HG02759 (cell line): ENCODE results near the gene ANG.
"Not testable (repeated sequence)": the region's sequence is repeated elsewhere in the genome, so short reads cannot be mapped to it uniquely, and the experiment has no call there.

Experiments
- ATAC-seq: cut with Tn5 transposase; IDR thresholded peaks from one replicate; pipeline ENCODE4 v1.9.1; 2021; ENCODE audit warnings: mild to moderate bottlenecking, moderate library complexity; ENCODE audit not compliant: unreplicated experiment

The ANG gene

DNA sequence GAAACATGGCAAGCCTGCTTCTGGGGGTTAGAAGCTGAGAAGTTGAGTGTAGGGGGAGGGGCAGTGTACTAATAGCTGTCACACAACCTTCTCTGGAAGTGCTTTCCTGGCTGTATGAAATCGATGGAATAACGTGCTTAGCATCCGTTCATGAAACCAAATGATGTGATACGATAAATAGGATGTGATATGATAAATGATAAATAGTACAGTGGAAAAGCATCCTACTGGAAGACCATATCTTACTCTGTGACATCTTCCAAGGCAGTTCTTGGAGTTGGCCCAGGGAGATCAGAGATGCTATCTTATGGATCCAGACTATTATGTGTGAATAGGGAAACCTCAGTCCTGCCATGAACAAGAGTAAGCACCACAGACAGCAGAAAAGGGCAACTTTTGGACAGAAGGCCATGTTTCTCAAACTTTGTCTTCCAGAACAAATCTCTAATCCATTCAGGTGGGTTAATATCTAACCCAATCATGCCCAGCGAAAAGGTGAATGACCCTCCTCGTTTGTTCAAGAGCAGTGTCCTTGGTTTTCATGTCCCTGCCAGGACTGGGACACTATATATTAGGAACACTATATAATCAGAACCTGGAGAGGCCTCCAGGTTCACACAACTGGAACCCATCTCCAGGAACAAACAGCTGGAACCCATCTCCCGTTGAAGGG lies at the start of gene ANG:
ANG (plus strand) TSS at position 598 of the 673 bp plus-strand sequence. CDS start 4,801 bp downstream, outside the sequence.
- ATAC-seq, result no peak

DNA sequence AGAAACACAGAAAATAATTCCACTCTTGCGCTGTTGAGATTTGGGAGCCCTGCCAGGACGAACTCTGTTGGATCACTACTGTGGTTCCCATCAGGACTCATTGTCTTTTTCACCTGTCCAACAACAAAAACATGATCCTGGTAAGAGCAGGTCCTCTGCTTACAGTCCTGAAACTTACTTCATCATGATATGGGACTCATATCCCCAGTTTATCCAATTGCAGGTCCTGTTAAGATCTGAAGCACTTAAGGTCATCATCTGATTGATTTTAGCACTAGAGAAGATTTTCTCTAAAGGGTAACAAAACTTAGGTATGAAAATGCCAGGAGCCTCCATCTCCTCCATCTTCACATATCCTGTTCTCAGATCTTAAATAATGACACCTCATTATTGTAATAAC lies 47.0 kb upstream of the ANG start, which contains the start of gene OR6S1:
OR6S1 (minus strand) TSS at position 101 of the 400 bp plus-strand sequence; CDS start at position 101, 0 bp downstream.
- ATAC-seq, result no peak

DNA sequence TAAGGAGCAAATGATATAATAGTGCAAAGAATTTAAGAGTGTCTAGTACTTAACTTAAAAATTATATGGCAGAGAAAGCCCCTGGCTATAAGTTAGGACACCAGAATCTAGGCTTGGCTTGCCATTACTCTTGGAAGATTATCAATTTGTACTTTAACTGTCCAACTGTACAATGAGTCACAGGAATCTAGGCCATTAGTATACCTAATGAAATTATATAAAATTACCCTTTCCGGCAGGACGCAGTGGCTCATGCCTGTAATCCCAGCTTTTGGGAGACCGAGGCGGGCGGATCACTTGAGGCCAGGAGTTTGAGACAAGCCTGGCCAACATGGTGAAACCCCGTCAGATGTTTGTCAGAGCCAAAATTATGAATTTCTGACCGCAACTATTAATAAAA lies 46.4 kb upstream of the ANG start:
- no peak for ATAC-seq

DNA sequence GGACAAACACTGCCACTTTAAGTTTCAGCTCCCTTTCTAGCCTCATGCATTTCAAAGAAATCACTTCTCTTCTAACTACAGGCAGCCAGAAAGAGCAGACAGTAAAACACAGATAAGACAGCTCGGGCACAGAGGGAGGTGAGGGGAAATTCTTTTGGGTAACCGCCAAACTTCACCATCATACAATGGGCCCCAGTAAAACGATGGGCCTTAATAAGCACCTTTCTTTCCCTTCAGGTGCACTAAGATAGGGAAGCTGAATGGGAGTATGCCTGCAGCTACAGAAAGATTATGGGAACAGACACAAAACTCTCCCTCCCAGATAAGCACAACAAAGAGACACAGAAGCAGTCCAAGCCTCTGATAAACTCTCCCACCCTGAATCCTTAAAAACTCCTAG lies 45.8 kb upstream of the ANG start:
- ATAC-seq, result not testable (repeated sequence)

DNA sequence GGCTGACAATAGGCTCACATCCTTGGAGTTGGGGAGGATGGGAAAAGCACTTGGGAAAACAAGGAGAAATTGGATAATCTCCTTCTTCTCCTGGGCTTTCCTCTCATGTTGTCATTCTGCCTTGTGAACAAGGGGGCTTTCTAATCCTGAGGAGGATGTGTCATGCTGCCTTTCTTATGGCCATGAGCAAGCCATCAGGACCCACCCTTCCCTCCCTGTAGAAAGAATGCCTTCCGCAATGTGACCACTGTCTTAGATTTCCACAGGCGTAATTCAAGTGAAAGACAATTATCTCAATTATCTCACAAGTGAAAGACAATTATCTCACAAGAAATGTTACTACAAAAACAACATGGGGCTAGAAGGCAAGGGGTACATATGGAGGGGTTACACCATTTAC lies 44.0 kb upstream of the ANG start:
- ATAC-seq, result no peak

DNA sequence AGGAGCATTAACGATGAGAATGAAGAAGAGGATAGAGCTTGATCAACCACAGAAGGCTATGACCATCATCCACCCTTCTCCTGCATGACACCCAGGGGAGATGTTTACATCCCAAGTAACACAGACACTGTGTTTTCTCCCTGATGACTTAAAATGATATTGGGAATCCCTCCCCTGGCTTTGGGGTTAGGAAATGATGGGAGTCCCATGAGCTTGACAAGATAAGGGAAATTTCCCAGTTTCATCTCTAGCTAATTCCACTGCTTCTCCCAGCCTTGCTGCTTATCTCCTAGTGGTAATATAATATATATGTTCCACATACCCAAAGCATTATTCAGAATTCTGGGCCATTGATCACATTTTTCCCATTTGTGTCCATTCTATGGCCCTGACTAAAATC lies 43.1 kb upstream of the ANG start:
- ATAC-seq, result no peak

DNA sequence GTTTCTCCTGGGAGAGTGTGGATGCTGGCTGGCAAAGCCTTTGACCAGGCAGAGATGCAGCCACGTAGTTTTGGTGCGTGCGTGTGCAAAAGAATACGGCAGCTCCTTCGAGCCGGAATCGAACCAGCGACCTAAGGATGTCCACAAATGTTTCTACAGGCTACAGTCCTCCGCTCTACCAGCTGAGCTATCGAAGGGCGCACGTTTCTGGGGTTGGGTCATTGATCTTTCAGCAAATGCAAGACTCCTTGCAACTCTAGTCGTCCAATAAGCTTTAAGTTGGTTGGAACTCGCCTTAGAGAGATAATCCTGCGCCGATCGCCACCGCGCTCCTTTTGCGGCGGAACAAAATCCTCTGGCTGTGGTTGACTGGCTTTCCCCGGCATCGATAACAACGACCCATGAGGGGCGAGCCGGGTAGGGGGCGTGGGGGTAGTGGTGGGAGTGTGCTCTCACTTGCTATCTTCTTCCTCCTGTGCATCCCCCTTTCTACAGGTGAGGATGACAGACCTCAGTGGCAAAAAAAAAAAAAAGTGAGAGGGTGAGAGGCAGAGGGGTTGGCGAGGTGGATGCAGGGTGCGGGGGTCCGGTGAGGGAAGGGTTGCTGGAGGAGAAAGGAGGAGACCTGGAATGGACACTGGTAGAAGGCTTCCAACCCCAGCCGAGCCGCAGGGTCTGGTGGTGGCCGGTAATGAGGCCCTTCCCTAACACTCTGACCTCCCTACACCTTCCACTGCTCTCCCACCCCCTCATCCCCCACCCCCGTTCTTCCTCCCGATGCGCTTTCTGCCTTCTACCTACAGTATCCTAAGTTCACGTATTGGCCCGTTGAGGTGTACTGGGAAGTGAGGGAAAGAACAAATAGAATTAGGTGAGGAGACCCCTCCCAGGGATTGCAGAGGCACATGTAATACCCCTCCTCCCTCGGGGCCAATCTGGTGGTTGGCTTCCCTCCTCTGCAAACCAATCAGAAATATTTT lies 35.3 kb upstream of the ANG start:
- peak; percentile 67 for ATAC-seq

DNA sequence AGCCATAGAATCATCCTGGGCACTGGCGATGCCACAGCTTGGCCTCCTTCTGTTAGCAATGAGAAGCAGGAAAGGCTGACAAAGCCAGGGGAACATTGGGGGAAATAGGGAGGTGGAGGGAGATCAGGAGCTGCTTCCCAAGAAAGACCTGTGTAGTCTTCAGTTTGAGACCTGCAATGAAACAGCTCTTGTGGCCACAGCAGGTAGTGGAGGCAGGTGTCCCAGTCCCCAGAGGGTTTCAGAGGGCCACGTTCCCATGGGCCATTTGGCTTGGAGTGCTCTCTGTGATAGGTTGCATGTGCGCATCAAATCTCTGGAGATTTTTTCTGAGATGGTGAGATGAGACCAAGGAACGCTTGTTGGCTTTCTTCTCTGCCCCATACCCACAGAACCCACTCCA lies 32.7 kb upstream of the ANG start:
- ATAC-seq, result no peak

DNA sequence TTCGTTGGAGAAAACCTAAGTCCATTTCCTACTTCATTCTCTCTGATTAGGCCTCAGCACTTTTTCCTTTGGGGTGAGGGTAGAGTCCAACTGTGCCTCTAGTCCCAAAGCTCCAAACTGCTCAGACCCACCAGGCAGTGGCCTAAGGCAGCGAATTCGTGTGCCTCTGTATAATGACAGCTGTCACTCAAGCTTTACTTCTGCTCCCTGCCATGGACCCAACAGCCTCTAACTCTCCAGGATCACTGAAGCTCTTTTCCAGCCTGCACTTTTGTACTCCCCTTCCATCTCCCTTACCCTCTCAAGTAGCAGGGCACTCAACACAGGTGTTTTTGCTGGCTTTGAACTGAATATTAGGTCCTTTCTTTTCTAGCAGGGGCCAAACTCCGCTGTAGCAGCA lies 32.3 kb upstream of the ANG start:
- no peak for ATAC-seq

DNA sequence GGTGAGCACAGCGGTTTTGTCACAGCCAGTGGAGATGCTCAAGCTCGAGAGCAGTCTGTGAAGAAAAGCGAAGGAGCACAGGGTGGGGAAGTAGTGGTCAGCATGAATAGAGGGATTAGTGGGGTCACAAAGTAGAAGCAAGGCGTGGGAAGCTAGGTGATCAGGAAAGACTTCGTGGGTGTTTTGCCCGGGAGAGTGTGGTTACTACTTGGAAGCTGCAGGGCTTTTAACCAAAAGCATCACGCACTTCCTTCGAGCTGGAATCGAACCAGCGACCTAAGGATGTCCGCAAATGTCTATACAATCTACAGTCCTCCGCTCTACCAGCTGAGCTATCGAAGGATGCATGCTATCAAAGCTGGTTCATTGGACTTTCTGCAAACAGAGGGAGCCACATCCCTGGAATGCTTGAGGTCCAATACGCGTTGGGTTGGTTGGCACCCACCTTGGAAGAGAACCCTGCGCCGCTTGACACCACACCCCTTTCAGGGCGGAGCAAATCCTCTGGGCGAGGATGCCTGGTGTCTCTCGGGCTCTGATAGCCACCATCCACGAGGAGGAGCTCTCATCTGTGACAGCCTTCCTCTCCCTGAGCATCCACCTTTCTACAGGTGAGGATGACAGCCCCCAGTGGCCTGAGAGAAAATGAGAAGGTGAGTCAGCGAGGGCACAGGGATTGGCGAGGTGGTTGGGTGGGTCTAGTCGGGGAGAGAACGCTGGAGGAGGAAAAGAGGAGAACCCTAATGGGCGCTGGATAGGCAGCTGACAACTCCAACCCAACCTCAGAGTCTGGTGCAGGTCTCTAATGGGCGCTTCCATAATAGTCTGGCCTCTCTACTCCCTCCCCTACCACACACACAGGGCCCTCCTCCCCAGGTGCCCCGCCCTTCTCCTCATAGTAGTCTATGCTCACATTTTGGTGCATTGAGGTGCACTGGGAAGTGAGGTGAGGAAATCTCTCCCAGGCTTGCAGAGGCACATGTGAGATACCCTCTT lies 31.1 kb upstream of the ANG start:
- ATAC-seq, result peak; percentile 38

DNA sequence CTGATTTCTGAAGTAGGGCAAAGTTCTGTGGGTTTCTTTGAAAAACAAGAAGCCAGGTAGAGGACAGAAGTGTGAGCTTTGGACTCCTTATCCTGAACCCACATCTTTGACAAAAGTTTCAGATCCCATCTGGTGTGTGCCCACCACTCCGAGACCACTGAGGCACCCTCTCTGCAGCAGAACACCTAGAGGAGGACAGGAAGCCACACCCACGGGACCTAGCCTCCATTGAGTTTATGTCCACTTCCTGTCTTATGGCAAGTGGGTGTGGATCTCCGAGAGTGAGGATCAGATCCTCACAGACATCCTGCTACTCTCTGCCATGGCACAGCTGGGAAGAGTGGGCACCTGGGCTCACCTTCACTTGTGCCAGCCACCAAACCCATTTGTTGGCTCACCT lies 30.3 kb upstream of the ANG start:
- no peak for ATAC-seq

DNA sequence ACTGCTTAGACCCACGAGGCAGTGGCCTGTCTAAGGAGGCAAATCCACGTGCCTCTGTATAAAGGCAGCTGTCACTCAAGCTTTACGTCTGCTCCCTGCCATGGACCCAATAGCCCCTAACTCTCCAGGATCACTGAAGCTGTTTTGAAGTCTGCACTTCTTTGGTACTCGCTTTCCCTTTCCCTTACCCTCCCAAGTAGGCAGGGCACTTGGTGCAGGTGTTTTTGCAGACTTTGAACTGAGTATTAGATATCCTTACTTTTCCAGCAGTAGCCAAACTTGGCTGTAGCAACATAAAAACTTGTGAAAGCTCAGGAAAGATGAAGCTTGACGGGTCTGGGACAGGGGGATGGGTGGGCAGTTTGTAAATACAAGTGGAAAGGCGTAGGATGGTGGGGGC lies 29.2 kb upstream of the ANG start:
- no peak for ATAC-seq

DNA sequence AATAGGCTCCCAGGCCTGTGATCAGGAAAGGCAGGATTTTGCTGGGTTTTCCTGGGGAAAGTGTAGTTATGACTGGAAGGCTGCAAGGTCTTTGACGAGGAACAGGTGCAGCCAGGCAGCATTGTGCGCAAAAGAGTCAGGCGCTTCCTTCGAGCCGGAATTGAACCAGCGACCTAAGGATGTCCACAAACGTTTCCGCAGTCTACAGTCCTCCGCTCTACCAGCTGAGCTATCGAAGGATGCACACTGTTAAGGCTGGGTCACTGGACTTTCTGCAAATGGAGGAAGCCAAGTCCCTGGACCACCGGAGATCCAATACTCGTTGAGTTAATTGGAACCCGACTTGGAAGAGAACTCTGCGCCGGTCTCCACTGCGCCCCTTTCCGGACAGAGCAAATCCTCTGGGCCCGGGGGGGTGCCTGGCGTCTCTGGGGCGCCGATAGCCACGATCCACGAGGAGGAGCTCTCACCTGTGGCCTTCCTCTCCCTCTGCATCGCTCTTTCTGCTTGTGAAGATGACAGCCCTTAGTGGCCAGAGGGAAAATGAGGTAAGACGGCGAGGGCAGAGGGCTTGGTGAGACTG lies 28.7 kb upstream of the ANG start:
- no peak for ATAC-seq

DNA sequence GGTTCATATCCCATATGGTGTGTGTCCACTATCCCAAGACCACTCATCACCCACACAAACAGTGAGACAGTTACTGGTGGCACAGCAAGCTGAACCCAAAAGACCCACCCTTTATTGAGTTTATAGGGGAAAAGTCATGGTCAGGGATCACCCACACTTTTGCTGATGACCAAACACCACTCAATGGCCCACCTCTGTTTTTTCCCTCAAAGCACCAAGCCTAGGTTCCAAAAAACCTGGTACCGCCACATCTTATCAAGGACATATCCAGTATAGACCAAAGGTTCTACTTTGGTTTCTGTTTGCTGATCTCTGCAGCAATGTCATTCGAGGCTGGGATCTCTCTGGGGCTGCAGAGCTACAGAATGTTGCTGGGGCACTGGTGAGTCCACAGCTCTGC lies 27.4 kb upstream of the ANG start:
- no peak for ATAC-seq

DNA sequence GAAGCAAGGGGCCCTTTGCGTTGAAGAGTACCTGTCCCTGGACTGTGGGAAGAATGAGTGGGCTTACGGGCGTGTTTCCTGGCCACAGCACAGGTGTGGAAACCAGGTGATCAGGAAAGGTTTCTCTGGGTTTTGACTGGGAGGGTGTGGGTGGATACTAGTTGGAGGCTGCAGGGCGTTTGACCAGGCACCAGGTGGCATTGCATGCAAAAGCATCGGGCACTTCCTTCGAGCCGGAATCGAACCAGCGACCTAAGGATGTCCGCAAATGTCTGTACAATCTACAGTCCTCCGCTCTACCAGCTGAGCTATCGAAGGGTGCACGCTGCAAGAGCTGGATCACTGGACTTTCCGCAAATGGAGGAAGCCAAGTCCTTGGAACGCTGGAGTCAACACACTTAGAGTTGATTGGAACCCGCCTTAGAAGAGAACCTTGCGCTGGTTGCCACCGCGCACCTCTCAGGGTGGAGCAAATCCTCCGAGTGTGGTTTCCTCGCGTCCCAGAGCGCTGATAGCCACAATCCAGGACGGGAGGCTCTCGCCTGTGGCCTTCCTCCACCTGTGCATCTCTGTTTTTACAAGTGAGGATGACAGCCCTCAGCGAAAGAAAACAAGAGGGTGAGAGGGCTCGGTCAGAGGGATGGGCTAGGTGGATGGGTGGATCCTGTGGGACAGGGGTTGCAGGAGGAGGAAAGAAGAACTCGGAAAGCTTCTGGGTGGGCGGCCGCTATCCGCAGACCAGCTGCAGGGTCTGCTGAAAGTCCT lies 25.4 kb upstream of the ANG start:
- peak; percentile 79 for ATAC-seq

DNA sequence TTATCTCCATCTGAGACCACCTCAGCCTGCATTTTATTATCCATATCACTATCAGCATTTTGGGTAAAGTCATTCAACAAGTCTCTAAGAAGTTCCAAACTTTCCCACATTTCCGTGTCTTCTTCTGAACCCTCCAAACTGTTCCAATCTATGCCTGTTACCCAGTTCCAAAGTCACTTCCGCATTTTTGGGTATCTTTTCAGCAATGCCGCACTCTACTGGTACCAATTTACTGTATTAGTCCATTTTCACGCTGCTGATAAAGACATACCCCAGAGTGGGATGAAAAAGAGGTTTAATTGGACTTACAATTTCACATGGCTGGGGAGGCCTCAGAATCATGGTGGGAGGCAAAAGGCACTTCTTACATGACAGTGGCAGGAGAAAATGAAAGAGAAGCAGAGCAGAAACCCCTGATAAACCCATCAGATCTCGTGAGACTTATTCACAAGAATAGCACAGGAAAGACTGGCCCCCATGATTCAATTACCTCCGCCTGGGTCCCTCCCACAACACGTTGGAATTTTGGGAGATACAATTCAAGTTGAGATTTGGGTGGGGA lies 22.1 kb upstream of the ANG start:
- ATAC-seq, result not testable (repeated sequence)

DNA sequence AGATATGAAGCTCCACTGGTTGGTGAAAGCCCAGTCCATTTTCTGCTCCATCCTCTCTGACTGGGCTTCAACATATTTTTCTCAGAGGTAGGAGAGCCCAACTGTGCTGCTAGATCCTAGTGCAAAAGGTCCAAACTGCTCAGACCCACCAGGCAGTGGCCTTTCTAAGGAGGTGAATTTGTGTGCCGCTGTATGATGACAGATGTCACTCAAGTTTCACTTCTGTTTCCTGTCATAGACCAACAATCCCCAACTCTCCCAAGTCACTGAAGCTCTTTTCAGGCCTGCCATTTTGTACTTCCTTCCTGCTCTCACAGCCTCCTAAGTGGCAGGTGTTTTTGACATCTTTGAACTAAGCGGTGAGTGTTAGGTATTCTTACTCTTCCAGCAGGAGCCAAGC lies 20.6 kb upstream of the ANG start:
- ATAC-seq, result peak; percentile 73

DNA sequence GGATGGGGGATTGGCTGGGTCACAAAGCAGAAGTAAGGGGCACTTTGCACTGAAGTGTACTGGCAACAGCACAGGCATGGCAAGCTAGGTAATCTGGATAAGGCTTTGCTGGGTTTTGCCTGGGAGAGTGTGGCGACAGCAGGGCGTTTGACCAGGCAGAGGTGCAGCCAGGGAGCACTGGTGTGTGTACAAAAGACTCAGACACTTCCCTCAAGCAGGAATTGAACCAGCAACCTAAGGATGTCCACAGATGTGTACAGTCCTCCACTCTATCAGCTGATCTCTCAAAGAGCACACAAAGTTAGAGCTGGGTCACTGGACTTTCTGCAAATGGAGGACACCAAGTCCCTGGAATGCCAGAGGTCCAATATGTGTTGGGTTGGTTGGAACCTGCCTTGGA lies 19.6 kb upstream of the ANG start:
- no peak for ATAC-seq

DNA sequence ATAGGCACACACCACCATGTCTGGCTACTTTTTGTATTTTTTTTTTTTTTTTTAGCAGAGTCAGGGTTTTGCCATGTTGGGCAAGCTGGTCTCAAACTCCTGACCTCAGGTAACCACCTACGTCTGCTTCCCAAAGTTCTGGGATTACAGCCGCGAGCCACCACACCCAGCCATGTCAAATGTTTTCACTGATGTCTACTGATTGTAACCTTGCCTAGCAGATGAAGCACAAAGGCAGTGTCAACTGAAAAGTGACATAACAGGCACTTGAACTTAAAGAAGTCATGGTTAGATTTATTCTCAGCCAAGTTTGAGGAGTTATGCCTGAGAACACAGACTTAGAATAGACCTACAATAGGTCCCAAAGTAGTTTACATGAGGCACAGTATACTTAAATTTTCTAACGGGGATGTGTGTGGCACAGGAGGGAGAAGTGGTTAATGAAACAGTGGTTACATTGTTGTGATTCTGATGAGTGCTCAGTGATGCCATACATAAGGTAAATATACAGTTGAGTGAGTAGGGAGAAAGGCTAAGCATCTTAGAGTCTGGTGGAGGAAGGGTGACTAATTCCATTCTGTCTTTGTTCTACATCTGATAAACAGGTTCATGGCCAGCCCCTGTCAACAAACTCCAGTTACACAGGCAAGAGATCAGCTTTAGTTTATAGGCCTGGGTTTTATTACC lies 16.8 kb upstream of the ANG start:
- peak; percentile 53 for ATAC-seq
